GM20431 (cell line): Measurements from ENCODE around the gene SLC6A20.

ENCODE experiments used
- in situ Hi-C: fragments of 300-500 bp; cut with MseI, MboI; formaldehyde crosslinking; loops from one replicate; pipeline ENCODE4 v1.15.0; 2020; ENCODE audit warnings: low sequenced_read_pairs; ENCODE audit not compliant: unreplicated experiment

The SLC6A20 gene

GRCh38 chr3:45803252-45803935 lies 7.1 kb upstream of the SLC6A20 start:
- in situ Hi-C loops, result no loop called here

GRCh38 chr3:45802146-45802545 lies 5.8 kb upstream of the SLC6A20 start:
- in situ Hi-C loops, result no loop called here

DNA sequence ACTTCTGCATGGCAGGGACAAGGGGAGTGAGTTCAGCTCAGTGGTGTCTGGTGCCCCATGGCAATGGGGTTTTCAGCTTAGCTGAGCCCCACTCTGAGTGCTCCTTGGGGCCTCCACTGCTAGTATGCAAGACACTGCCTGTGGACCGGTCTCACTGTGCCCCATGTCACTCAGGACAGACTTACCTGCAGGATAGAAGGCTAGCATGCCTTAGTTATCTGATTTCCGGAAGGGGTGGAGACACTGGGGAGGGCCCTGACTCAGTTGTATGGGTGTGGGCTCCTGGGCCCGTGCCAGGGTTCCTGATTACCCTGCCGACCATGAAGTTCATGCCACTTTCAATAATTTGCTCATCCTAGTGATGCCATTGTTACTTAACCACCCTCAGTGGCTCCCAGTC lies 4.3 kb upstream of the SLC6A20 start:
- in situ Hi-C loops, result no loop called here

DNA sequence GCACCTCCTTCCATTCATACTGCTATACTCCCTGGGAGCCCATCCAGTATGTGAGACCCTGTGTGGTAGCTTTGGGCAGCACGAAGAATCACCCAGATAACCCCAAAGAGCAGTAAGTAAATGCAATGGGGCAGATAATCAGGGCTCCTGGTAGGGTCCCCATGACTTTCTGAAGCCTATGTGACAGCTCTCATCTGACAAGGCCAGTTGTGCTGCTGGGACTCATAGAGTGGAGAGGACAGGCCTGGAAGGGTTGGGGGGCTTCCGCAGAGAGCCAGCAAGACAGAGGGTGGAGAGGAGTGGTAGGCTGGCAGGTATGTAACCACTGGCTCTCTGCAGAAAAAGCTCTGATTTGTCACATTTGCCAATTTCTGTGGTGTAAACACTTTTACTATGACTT lies 3.2 kb upstream of the SLC6A20 start:
- in situ Hi-C loops, result no loop called here

GRCh38 chr3:45798034-45798433 lies 1.7 kb upstream of the SLC6A20 start:
- in situ Hi-C loops, result no loop called here

DNA sequence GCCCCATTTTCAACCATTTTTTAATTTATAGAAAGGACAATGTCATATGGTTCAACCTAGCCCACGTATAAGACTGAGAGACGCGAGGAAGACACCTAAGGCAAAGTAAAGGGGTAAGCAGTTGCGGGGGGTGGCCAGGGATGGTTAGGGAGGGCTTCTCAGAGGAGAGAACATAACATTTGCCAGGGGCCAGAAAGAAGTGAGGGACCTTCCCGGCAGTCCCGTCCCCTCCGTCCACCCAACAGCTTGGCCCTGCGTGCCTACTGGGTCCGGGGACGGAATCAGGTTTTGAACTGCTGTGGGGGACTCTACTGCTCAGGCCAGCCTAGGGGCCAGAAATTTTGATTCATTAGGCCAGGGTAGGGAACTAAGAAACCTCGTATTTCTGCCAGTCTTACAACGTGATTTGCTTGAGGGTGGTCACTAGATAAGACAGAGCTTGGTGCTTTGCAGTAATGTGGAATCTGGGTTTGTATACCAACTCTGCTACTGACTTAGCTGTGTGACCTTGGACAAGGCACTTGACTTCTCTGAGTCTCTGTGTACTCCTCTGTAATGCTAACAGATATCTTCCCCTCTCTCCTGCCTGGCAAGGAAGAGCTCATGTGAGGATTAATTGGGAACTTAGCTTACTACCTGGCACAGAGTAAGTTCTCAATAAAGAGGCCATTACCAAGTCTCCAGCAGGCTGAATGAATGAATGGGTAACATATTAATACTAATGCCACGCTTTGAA lies 734 bp upstream of the SLC6A20 start:
- in situ Hi-C loops, result no loop called here

DNA sequence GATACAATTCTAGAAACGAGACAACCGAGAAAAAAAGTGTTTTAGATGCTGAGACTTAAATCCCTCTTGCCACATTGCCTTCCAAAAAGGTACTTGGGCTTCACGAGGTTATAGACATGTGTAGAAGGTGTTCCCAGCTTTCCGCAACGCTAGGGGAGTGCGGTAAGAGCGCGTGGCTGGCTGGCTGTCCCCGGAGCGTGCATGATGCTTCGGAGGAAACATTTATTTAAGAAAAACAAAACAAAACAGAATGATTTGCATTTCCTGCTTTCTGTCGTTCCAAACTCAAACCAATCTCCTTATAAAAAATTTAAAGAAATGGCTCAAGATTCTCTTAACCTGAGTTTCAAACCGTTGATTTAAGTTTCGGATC lies 841 bp downstream of the SLC6A20 start:
- in situ Hi-C loops, result no loop called here

DNA sequence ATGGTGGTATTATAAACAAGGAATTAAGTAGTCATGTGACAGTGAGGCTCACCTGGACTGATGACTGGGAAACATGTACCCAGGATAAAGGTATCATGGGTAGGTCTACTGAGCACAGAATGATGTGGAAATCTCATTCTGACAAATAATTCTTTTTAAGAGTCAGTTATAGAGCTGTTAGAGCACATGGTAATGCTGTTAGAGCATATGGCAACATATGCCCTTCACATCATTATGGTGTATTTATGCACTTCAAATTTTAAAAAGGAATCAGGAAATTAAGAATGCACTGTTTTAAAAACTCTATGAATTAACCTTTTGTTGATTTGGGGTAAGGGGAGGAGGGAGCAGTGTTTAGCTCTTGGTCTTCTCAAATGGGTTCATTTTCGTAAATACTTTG lies 1.7 kb downstream of the SLC6A20 start:
- in situ Hi-C loops, result no loop called here

DNA sequence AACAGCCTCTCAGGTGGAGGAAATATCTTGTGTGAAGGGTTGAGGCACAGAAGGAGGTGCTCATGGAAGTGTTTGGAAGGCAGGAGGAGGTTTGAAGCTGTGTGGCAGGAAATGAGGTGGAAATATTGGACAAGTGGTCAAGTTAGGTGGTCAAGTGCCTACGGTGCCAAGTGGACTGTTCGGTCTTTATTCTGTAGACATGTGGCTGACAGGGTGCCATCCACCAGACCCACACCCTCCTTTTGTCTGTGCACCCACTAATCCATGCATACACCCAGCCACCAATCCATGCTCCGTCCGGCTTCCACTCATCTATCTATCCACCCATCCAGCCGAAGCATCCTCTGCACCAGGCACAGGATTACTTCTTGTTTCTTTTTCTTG lies 2.2 kb downstream of the SLC6A20 start:
- in situ Hi-C loops, result no loop called here

- in situ Hi-C loops, result no loop called here
These were observed 2.7 kb downstream of the SLC6A20 start for GRCh38 chr3:45793482-45794176.

DNA sequence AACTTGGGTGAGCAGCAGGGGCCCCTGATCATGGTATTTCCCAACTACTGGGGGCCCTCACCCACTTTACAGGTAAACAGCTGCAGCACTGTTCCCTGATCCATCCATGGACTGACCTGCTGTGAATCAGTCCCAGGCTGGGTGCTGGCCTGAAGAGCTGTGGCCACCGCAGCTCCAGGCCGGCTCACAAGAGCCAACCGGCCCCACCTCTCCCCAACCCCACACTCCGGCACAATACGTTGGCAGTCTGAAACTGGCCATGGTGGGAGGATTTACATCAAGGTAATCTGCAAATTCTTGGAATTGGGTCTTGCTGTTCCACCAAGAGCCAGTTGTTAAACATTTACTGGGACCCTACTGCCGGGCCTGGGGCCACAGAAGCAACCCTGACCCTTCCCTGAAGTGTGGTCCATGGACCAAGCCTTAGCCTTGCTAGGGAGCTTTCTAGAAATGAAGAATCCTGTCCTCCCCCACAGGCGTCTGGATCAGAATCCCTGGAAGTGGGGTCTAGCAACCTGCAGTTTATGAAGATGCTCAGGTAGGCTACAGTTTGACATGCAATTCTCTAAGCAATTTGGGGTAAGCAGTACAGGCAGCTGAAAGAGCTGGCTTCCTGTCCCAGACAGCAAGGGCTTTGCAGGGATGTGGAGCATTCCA lies 3.7 kb downstream of the SLC6A20 start:
- in situ Hi-C loops, result no loop called here

DNA sequence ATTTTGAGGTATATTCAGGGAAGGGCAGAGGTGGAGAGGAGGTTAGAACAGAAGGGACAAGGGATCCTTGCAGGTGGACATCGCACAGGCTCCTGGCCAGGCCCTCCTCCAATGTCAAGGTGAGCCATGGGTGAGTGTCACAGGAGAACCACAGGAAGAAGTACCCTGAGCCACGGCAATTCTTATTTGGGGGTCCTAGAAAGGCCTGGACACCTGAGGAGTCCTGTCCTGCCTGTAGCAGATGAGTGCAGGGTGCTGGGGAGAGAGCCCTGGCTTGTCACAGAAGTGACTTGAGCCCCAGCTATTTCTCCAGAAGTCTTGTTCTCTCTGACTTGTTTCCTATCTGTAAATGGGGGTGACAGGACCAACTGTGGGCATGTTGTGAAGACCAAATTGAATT lies 4.3 kb downstream of the SLC6A20 start:
- in situ Hi-C loops, result no loop called here

GRCh38 chr3:45790596-45790995 lies 5.7 kb downstream of the SLC6A20 start:
- in situ Hi-C loops, result no loop called here

- in situ Hi-C loops, result no loop called here
These were observed 7.0 kb downstream of the SLC6A20 start for GRCh38 chr3:45789235-45789812.

- in situ Hi-C loops, result no loop called here
These were observed 8.8 kb downstream of the SLC6A20 start for GRCh38 chr3:45787551-45787950.

- in situ Hi-C loops, result no loop called here
These were observed 9.4 kb downstream of the SLC6A20 start for GRCh38 chr3:45786801-45787495.

DNA sequence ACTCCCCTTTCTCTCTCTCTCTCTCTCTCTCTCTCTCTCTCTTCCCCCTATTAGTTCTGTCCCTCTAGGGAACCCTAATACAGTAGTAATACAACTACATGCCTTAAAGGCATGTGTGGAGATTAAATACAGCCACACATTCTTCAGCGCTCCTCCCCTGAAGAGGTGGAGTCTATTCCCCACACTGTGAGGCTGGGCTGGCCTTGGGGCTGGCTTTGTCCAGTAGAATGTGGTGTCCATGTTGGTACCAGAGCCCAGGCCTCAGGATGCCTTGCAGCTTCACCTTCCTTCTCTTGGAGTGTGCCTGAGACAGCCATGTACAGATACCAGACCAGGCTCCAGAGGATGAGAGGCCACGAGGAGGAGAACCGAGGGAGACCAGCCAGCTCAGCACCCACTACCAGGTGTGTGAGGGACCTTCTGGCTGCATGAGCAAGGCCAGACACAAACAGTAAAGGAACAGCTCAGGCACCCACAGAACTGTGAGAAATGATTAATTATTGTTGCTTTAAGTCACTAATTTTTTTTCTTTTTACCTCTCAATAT lies 10.7 kb downstream of the SLC6A20 start:
- in situ Hi-C loops, result no loop called here

DNA sequence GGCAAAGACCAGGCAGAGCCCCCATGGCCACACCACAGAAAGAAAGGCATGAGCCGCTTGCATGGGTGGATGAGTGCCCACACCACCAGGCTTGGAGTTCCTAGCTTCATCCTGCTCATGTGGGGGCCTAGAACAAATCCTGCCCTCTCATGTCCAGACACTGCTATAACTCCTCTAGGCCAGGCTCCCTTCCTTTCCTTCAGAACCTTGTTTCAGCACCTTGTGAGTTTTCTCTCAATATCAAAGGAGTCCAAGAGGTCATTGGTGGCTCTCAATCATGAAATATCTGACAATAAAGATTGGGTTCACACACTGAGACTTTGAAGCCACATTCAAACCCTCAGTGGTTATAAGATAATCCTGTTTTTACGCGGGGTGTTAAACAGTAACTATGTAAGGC lies 12.7 kb downstream of the SLC6A20 start:
- in situ Hi-C loops, result no loop called here

DNA sequence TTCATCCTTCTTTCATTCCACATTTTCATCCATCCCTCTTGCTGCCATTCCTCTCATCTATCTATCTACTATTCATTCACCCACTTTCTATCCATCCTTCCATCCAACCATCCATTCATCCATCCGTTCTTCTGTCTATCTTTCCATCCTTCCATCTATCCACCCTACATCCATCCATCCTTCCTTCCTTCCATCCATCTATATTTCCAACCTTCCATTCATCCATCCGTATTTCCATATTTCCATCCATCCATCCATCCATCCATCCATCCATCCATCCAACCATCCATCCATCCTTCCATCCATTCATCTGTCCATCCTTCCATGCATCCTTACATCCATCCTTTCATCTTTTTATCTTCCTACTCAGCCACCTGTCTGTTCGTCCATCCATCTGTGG lies 14.0 kb downstream of the SLC6A20 start:
- in situ Hi-C loops, result no loop called here

- in situ Hi-C loops, result no loop called here
These were observed 14.5 kb downstream of the SLC6A20 start for GRCh38 chr3:45781841-45782240.
